ENCODE measurements around the gene MYOF. TPM values are rescaled to one million over a fixed set of nuclear protein-coding genes. Genes with fewer than 3 reads are reported as not detected.

Gene MYOF
- total and polyA plus RNA-seq, 2 of the 8 experiments (the other 6 are each of a cell fraction or from before 2014, with no cell fraction given), result 0.98 to 2.3 TPM

GRCh38 chr10:93344691-93345090, 137.4 kb downstream of the MYOF start:
- Histone ChIP-seq H3K18ac (ENCODE audit: extremely low read depth, low read length) (no peak overlapping the region), H4K5ac (ENCODE audit: insufficient read length, low read depth, low read length) (no peak overlapping the region), H4K91ac (replicated peaks; ENCODE audit: insufficient read length, low read length) (no peak overlapping the region)
- TF ChIP-seq ATF3 (IDR thresholded peaks at IDR 0.05; ENCODE audit: insufficient read depth, low read depth, low read length) (no peak), KDM4A (IDR thresholded peaks at IDR 0.05; ENCODE audit: low read depth, low read length, severe bottlenecking) (no peak), HDAC2 (IDR thresholded peaks at IDR 0.05; ENCODE audit: borderline replicate concordance in 1 of 2, low read depth in 2 of 2, low read length in 2 of 2) (no peak)

More at GRCh38 chr10:93344691-93345090, 137.4 kb downstream of the MYOF start:
- no peak overlapping the region for H3K23ac ChIP-seq (ENCODE audit: insufficient read length)
- H3K9me3 ChIP-seq (ENCODE audit: insufficient read depth in 2 of 2, low read depth in 1 of 2, low read length in 1 of 2), result no peaks in the 10 kb centered on the region
- no peak overlapping the region for H3K4me3 ChIP-seq (ENCODE audit: extremely low read depth in 1 of 4, insufficient read depth in 2 of 4, low read depth in 3 of 4, low read length in 4 of 4)
- no peak overlapping the region for H2BK5ac ChIP-seq (ENCODE audit: low read depth, low read length)
- no peaks in the 10 kb centered on the region for H3K79me2 ChIP-seq (ENCODE audit: control insufficient read depth in 1 of 2, insufficient read depth in 2 of 2, low read length in 2 of 2)
- H3K9ac ChIP-seq (replicated peaks in 1 of 4; ENCODE audit: extremely low read depth in 1 of 4, low read depth in 3 of 4, low read length in 3 of 4), result no peak overlapping the region
- no peaks in the 10 kb centered on the region for H3K79me1 ChIP-seq (ENCODE audit: low read depth, low read length)
- no peaks in the 10 kb centered on the region; the same call in 1 of the 2 replicates for H3K23me2 ChIP-seq (ENCODE audit: low read depth, low read length)
- 90% methylated on average over 3 of the region's 3 CpGs; no CpG with 5 or more reads in 1 of the 2 experiments for WGBS, 2 experiments (ENCODE audit: extremely low coverage in 1 of 2, insufficient coverage in 1 of 2, insufficient read length in 1 of 2, insufficient replicate concordance in 2 of 2, low coverage in 1 of 2, low lambda C conversion rate in 2 of 2, missing lambda C conversion rate in 1 of 2)
- no peak overlapping the region for H4K8ac ChIP-seq (ENCODE audit: extremely low read depth, insufficient read depth, low read length)
- no peak overlapping the region for H3K4ac ChIP-seq (replicated peaks; ENCODE audit: insufficient read length, low read depth, low read length)
- no peaks in the 10 kb centered on the region; a peak in 1 of 7 replicates for H3K27me3 ChIP-seq (replicated peaks in 1 of 4; ENCODE audit: control insufficient read depth in 3 of 4, extremely low read depth in 1 of 4, insufficient read depth in 3 of 4, low read length in 3 of 4)
- no peak overlapping the region for H2BK20ac ChIP-seq (ENCODE audit: low read length)
- no peak overlapping the region for H2BK120ac ChIP-seq (replicated peaks; ENCODE audit: low read depth, low read length)
- no peak for FAIRE-seq
- DNase-seq (ENCODE audit: low read depth in 1 of 2, low spot score in 2 of 2), result no peak
- H3K4me1 ChIP-seq (replicated peaks in 1 of 4; ENCODE audit: control insufficient read depth in 3 of 4, insufficient read depth in 4 of 4, low read length in 3 of 4), result peaks cover 0 to 2% (median 0%) of the 10 kb centered on the region in 4 experiments; a peak in 1 of 7 replicates
- H3K14ac ChIP-seq (ENCODE audit: insufficient read length), result no peak overlapping the region
- no peak overlapping the region for H2AK5ac ChIP-seq (ENCODE audit: low read depth, low read length)
- no peak overlapping the region for H2BK12ac ChIP-seq (ENCODE audit: low read depth, low read length)
- H3K56ac ChIP-seq (replicated peaks; ENCODE audit: insufficient read length, low read depth, low read length), result no peak overlapping the region
- no peaks in the 10 kb centered on the region for H4K20me1 ChIP-seq (replicated peaks in 1 of 2; ENCODE audit: control insufficient read depth in 1 of 2, insufficient read depth in 2 of 2, low read length in 2 of 2)
- no peak overlapping the region for H2BK15ac ChIP-seq (ENCODE audit: low read length)
- no peak overlapping the region for H3K27ac ChIP-seq (ENCODE audit: low read depth, low read length)
- H3K4me2 ChIP-seq (ENCODE audit: insufficient read depth in 1 of 2, low read depth in 2 of 2, low read length in 2 of 2), result no peak overlapping the region
- ChIA-PET POLR2A (ENCODE audit: partially characterized antibody) (no interaction called here), CTCF (ENCODE audit: partially characterized antibody) (interaction anchor here (1.1 to 16.9 kb wide), 6 partner anchors 8 to 306 kb away, joined by 3 to 363 read pairs (median 4); partner anchors contain the start of gene CYP26A1)
- H3K36me3 ChIP-seq (ENCODE audit: control insufficient read depth in 2 of 4, insufficient read depth in 4 of 4, low read length in 3 of 4), result no peaks in the 10 kb centered on the region
- H2AFZ ChIP-seq (ENCODE audit: low read length), result no peak overlapping the region
